ENCODE results near the gene PRKCSH. TPM values are rescaled to one million over a fixed set of nuclear protein-coding genes. Genes with fewer than 3 reads are reported as not detected.

PRKCSH gene
- total RNA-seq, 1 experiment from 2014 or later, result 257 TPM

- Mint-ChIP-seq H3K9me3 (ENCODE audit: unreplicated experiment) (no peaks in the 10 kb centered on the region), H3K27ac (ENCODE audit: low read depth, unreplicated experiment) (no peak overlapping the region), H3K27me3 (ENCODE audit: insufficient read depth, unreplicated experiment) (no peaks in the 10 kb centered on the region), H3K36me3 (ENCODE audit: insufficient read depth, unreplicated experiment) (no peaks in the 10 kb centered on the region), H3K4me3 (ENCODE audit: unreplicated experiment) (no peak overlapping the region), H3K4me1 (ENCODE audit: insufficient read depth, unreplicated experiment) (no peaks in the 10 kb centered on the region)
- no TSS peak for BruUV-seq (replicated peaks)
- no peak for TF ChIP-seq CTCF (IDR thresholded peaks at IDR 0.05; ENCODE audit: unreplicated experiment)
- no peak for DNase-seq (ENCODE audit: unreplicated experiment)
- POLR2A ChIA-PET, result no interaction called here
- CTCF ChIA-PET, result no interaction called here
- intact Hi-C loops (cut with micrococcal nuclease), result no loop called here
Measured at GRCh38 chr19:11408591-11408990, 26.8 kb upstream of the PRKCSH start.

GRCh38 chr19:11410682-11411081, 24.8 kb upstream of the PRKCSH start:
- TF ChIP-seq CTCF (IDR thresholded peaks at IDR 0.05; ENCODE audit: unreplicated experiment), result no peak
- DNase-seq (ENCODE audit: unreplicated experiment), result no peak
- no peaks in the 10 kb centered on the region for H3K27me3 Mint-ChIP-seq (ENCODE audit: insufficient read depth, unreplicated experiment)
- no TSS peak for BruUV-seq (replicated peaks)
- POLR2A ChIA-PET, result no interaction called here
- no peaks in the 10 kb centered on the region for H3K4me1 Mint-ChIP-seq (ENCODE audit: insufficient read depth, unreplicated experiment)
- H3K9me3 Mint-ChIP-seq (ENCODE audit: unreplicated experiment), result no peaks in the 10 kb centered on the region
- CTCF ChIA-PET, result no interaction called here
- no peak overlapping the region for H3K4me3 Mint-ChIP-seq (ENCODE audit: unreplicated experiment)
- intact Hi-C loops (cut with micrococcal nuclease), result no loop called here
- H3K36me3 Mint-ChIP-seq (ENCODE audit: insufficient read depth, unreplicated experiment), result no peaks in the 10 kb centered on the region
- no peak overlapping the region for H3K27ac Mint-ChIP-seq (ENCODE audit: low read depth, unreplicated experiment)

GRCh38 chr19:11414544-11414943, 20.9 kb upstream of the PRKCSH start:
- BruUV-seq (replicated peaks), result no TSS peak
- ChIA-PET POLR2A (no interaction called here), CTCF (no interaction called here)
- no peak for TF ChIP-seq CTCF (IDR thresholded peaks at IDR 0.05; ENCODE audit: unreplicated experiment)
- Mint-ChIP-seq H3K27me3 (ENCODE audit: insufficient read depth, unreplicated experiment) (no peaks in the 10 kb centered on the region), H3K4me1 (ENCODE audit: insufficient read depth, unreplicated experiment) (no peaks in the 10 kb centered on the region), H3K9me3 (ENCODE audit: unreplicated experiment) (no peaks in the 10 kb centered on the region), H3K27ac (ENCODE audit: low read depth, unreplicated experiment) (no peak overlapping the region), H3K36me3 (ENCODE audit: insufficient read depth, unreplicated experiment) (no peaks in the 10 kb centered on the region), H3K4me3 (ENCODE audit: unreplicated experiment) (no peak overlapping the region)
- intact Hi-C loops (cut with micrococcal nuclease), result no loop called here
- DNase-seq (ENCODE audit: unreplicated experiment), result no peak

- H3K27me3 Mint-ChIP-seq (ENCODE audit: insufficient read depth, unreplicated experiment), result no peaks in the 10 kb centered on the region
- no TSS peak for BruUV-seq (replicated peaks)
- H3K36me3 Mint-ChIP-seq (ENCODE audit: insufficient read depth, unreplicated experiment), result no peaks in the 10 kb centered on the region
- intact Hi-C loops (cut with micrococcal nuclease), result no loop called here
- no peak for TF ChIP-seq CTCF (IDR thresholded peaks at IDR 0.05; ENCODE audit: unreplicated experiment)
- no peaks in the 10 kb centered on the region for H3K4me1 Mint-ChIP-seq (ENCODE audit: insufficient read depth, unreplicated experiment)
- no peak overlapping the region for H3K27ac Mint-ChIP-seq (ENCODE audit: low read depth, unreplicated experiment)
- no peak for DNase-seq (ENCODE audit: unreplicated experiment)
- ChIA-PET CTCF (no interaction called here), POLR2A (interaction anchor here (0.7 kb wide), 1 partner anchor 61 kb away, joined by 3 read pairs; no protein-coding TSS in a partner anchor)
- no peak overlapping the region for H3K4me3 Mint-ChIP-seq (ENCODE audit: unreplicated experiment)
- H3K9me3 Mint-ChIP-seq (ENCODE audit: unreplicated experiment), result no peaks in the 10 kb centered on the region
Measured at GRCh38 chr19:11416346-11417052, 18.9 kb upstream of the PRKCSH start.

All from MCF 10A (cell line).